Body of pancreas (tissue), 4 donors: ENCODE results near the gene SEC14L1.

Experiments
- POLR2A ChIP-seq, 3 donors: fragments of 450-650 bp; IDR thresholded peaks; one replicate each; pipeline ENCODE4 v1.6.1; 2016; ENCODE audit warnings: antibody characterized with exemption in 3 of 3, mild to moderate bottlenecking in 2 of 3
- TF ChIP-seq, protein P1 (sequence below), 7 experiments: fragments of 450-650 bp in 4 of 7; fragments of 200-600 bp in 3 of 7; sonication (generic) in 3 of 7; IDR thresholded peaks; one replicate each; pipeline ENCODE4 v1.5.1; 2016 to 2019; ENCODE audit warnings: antibody characterized with exemption in 7 of 7

DNA sequence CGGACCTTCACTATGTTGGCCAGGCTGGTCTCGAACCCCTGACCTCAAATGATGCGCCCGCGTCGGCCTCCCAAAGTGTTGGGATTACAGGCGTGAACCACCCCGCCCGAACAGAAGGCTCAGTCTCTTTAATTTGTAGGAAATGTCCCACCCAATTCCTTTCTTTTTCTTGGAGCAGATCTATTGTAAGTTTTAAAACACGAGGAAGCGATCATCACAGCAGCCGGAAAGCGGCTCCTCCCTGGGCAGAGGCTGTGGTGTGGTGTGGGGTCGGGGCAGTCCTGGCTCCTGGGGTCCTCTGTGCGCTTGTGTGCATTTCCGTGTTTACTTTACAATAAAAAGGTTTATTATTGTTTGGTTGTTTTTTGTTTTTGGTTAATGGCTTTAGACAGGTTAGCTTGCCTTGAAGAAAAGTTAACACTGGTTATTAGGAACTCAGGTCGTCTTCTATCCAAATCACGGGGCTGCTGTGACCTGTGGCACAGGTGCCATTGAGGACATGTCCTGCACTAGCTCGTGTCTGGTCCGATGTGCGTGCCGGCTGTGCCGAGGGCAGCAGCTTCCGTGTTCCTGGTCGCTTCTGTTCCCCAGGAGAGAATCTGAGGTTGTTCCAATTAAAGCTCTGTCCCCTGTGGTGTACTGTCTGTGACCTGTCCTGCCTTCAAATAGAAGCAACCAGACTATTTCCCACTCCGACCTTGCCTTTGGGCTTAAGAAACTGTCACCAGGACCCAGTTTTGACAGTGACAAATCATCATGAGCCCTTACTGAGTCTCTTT, 83.1 kb downstream of the SEC14L1 start:
- TF ChIP-seq, protein P1, sequence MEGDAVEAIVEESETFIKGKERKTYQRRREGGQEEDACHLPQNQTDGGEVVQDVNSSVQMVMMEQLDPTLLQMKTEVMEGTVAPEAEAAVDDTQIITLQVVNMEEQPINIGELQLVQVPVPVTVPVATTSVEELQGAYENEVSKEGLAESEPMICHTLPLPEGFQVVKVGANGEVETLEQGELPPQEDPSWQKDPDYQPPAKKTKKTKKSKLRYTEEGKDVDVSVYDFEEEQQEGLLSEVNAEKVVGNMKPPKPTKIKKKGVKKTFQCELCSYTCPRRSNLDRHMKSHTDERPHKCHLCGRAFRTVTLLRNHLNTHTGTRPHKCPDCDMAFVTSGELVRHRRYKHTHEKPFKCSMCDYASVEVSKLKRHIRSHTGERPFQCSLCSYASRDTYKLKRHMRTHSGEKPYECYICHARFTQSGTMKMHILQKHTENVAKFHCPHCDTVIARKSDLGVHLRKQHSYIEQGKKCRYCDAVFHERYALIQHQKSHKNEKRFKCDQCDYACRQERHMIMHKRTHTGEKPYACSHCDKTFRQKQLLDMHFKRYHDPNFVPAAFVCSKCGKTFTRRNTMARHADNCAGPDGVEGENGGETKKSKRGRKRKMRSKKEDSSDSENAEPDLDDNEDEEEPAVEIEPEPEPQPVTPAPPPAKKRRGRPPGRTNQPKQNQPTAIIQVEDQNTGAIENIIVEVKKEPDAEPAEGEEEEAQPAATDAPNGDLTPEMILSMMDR (IDR thresholded peaks at IDR 0.05) = no peak
- TF ChIP-seq POLR2A (IDR thresholded peaks at IDR 0.05) = no peak
